HepG2 (cell line): Measurements from ENCODE around the gene SUSD3.

Experiments
- BCL6 ChIP-seq: IDR thresholded peaks from 2 replicates; pipeline ENCODE4 v1.6.1; 2016; ENCODE audit warnings: missing genetic modification reagents, missing compliant biosample characterization
- MTA3 ChIP-seq: sonication (generic); formaldehyde crosslinking; IDR thresholded peaks from 2 replicates; pipeline ENCODE4 v1.4.0; 2020; ENCODE audit warnings: missing genetic modification reagents
- POLR2A ChIP-seq, 2 experiments: IDR thresholded peaks; 2 replicates each; pipeline ENCODE4 v1.6.1; 2011; ENCODE audit warnings: low read depth in 2 of 2, low read length in 2 of 2, mild to moderate bottlenecking in 1 of 2, moderate library complexity in 1 of 2; ENCODE audit not compliant: insufficient read depth in 1 of 2
- ZBTB1 ChIP-seq: sonication (generic); formaldehyde crosslinking; IDR thresholded peaks from 2 replicates; pipeline ENCODE4 v1.4.0; 2020; ENCODE audit warnings: missing genetic modification reagents, borderline replicate concordance
- ZNF543 ChIP-seq: sonication (generic); formaldehyde crosslinking; IDR thresholded peaks from 2 replicates; pipeline ENCODE4 v1.4.0; 2020; ENCODE audit warnings: mild to moderate bottlenecking, missing genetic modification reagents
- ZNF547 ChIP-seq: sonication (generic); formaldehyde crosslinking; IDR thresholded peaks from 2 replicates; pipeline ENCODE4 v1.5.1; 2020; ENCODE audit warnings: mild to moderate bottlenecking, missing genetic modification reagents

DNA sequence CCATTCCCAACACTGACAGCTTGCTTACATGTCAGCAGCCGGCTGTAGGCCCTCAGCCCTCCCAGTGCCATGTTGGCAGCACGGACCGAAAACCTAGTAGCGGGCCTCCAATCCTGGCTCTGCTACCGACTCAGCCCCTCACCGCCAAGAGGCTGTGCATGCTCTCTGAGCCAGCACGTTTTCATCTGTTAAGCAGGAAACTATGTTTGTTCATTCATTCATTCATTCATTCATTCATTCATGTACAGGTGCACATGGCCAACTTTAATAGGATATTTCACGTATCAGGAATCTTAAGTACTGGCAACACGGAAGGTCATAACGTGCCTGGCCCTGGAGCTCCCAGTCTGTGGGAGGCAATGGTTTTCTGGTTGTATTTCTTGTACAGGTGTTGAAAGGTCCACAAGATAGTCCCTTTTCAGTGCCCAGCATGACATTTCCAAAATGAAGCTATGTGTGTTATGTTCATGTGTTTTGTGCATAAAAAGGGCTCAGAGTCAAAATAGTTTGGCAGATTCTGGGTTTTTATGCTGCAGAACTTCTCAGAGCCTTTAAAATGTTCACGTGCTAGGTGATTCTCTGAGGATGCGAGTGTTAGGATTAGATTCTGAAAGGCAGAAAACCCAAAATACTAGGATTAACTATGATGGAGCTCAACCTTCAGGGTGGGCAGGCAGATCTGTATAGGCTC is 17.7 kb downstream of the SUSD3 start:
- no peak for TF ChIP-seq BCL6 (CRISPR knock-in tag)
- no peak for TF ChIP-seq ZBTB1 (CRISPR knock-in tag)
- no peak for TF ChIP-seq POLR2A (IDR thresholded peaks at IDR 0.05; ENCODE audit: insufficient read depth in 1 of 2, low read depth in 2 of 2, low read length in 2 of 2)
- TF ChIP-seq MTA3 (CRISPR knock-in tag), result no peak
- TF ChIP-seq ZNF547 (CRISPR knock-in tag), result no peak
- no peak for TF ChIP-seq ZNF543 (CRISPR knock-in tag)
